ENCODE measurements around the gene HSPA9.

DNA sequence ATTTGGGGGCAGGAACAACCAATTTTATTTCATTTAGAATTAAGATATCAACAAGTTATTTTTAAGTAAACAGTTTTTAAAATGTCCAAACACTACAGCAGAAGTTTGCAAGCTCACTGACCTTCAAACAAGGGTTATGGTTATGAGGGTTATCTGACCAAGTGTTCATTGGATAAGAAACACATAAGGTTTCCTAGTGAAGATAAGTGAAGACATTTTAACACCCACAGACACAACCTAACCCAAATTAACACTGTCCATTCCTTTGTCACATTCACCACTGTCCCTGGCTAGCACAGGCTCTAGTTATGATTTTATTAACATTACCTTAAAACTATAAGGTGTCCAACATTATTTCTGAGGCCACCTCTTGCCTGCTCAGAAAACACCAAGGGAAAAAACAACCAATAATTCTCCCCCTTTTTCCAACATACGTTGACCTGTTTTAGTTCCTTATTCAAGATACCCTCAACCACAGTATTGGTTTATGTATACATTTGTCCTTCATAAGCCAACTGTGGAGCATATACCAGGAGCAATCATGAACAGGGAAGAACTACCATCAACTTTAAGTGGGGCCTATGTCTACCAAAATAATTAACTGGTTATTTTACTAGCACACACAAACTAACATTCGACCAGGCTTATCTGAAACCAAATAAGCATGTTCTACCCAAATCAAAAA is 36.1 kb downstream of the HSPA9 start:
- TF ChIP-seq POLR2AphosphoS5 (IDR thresholded peaks at IDR 0.05; ENCODE audit: borderline replicate concordance, low read depth, low read length) = no peak
- TF ChIP-seq EZH2 (IDR thresholded peaks at IDR 0.05) = no peak
- no peak for TF ChIP-seq FOXP2 (optimal IDR thresholded peaks at IDR 0.05; ENCODE audit: control extremely low read depth, extremely low read length, insufficient read depth)

Measured in SK-N-MC (cell line).